Measurements from ENCODE around the gene GSTM4. TPM values are rescaled to one million over a fixed set of nuclear protein-coding genes. Genes with fewer than 3 reads are reported as not detected.

Gene GSTM4
- polyA plus RNA-seq, 1 donor from 2014 or later: 0.71 TPM

DNA sequence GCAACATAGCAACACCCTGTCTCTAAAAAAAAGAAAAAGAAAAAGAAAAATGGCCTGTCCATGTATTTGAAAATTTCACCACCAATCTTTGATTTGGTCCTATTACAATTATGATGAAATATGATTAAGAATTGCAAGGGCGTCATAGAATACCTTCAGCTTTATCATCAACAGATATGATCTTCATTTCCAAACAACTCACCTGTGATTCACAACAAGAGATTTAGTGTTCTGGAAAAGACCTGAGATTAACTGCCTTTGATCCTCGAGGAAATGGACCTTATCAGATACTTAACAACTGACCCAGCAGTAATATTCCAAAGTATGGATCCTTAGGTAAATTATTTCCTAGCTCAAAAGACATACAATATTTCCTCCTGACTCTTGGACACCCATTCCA lies 3.5 kb upstream of the GSTM4 start:
- H3K79me2 ChIP-seq (replicated peaks; ENCODE audit: insufficient read depth, low read length): no peaks in the 10 kb centered on the region
- H3K9ac ChIP-seq (ENCODE audit: low read length): no peak overlapping the region
- no peak overlapping the region for H3K27ac ChIP-seq (ENCODE audit: low read length)
- TF ChIP-seq POLR2AphosphoS5 (IDR thresholded peaks at IDR 0.05): no peak
- TF ChIP-seq EZH2 (IDR thresholded peaks at IDR 0.05; ENCODE audit: borderline replicate concordance, insufficient read depth, low read length, poor library complexity, severe bottlenecking): no peak
- TF ChIP-seq TAF1 (IDR thresholded peaks at IDR 0.05; ENCODE audit: low read depth): no peak
- no peak for TF ChIP-seq RAD21 (conservative IDR thresholded peaks at IDR 0.05)
- TF ChIP-seq MXI1 (conservative IDR thresholded peaks at IDR 0.05; ENCODE audit: poor library complexity, severe bottlenecking): no peak
- no peak overlapping the region for H3K4me2 ChIP-seq (ENCODE audit: low read length)
- no peaks in the 10 kb centered on the region for H3K9me2 ChIP-seq (ENCODE audit: insufficient read depth, low read length)
- no peaks in the 10 kb centered on the region for H4K20me1 ChIP-seq (ENCODE audit: insufficient read depth)
- H3K36me3 ChIP-seq (ENCODE audit: insufficient read depth, low read length): no peaks in the 10 kb centered on the region
- no peak overlapping the region for H3K4me3 ChIP-seq (ENCODE audit: low read length)
- H3F3A ChIP-seq (ENCODE audit: insufficient read depth, low read length, poor library complexity, severe bottlenecking): no peaks in the 10 kb centered on the region
- no peaks in the 10 kb centered on the region for H3K9me3 ChIP-seq (ENCODE audit: low read length)
- H3K27me3 ChIP-seq (ENCODE audit: insufficient read depth, low read depth, low read length): no peaks in the 10 kb centered on the region
- H2AFZ ChIP-seq (ENCODE audit: low read depth, low read length): no peak overlapping the region

DNA sequence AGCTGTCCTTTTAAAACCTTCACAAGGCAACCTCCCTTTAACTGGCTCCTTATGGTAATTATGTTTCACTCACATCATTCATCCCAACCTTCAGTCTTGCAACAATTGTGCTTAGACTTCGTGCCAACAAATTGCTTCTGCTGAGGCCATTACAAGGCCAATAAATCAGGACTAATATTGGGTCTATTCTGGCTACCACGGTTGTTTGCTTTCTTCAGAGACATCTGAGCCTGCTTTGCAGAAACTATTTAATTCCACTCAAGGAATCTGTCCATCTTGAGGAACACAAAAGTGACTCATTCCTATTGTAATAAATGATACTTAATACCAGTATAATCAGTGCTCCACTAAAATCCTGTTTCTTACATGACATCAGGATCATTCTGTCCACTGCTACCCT lies 2.6 kb upstream of the GSTM4 start:
- Histone ChIP-seq H3K36me3 (ENCODE audit: insufficient read depth, low read length) (no peaks in the 10 kb centered on the region), H3F3A (ENCODE audit: insufficient read depth, low read length, poor library complexity, severe bottlenecking) (no peaks in the 10 kb centered on the region), H3K9me3 (ENCODE audit: low read length) (no peaks in the 10 kb centered on the region), H3K27me3 (ENCODE audit: insufficient read depth, low read depth, low read length) (no peaks in the 10 kb centered on the region), H3K9ac (ENCODE audit: low read length) (no peak overlapping the region), H3K9me2 (ENCODE audit: insufficient read depth, low read length) (no peaks in the 10 kb centered on the region), H3K79me2 (replicated peaks; ENCODE audit: insufficient read depth, low read length) (no peaks in the 10 kb centered on the region), H3K27ac (ENCODE audit: low read length) (no peak overlapping the region), H4K20me1 (ENCODE audit: insufficient read depth) (no peaks in the 10 kb centered on the region), H2AFZ (ENCODE audit: low read depth, low read length) (no peak overlapping the region), H3K4me3 (ENCODE audit: low read length) (no peak overlapping the region), H3K4me2 (ENCODE audit: low read length) (no peak overlapping the region)
- no peak for TF ChIP-seq EZH2 (IDR thresholded peaks at IDR 0.05; ENCODE audit: borderline replicate concordance, insufficient read depth, low read length, poor library complexity, severe bottlenecking)
- TF ChIP-seq, protein P1, sequence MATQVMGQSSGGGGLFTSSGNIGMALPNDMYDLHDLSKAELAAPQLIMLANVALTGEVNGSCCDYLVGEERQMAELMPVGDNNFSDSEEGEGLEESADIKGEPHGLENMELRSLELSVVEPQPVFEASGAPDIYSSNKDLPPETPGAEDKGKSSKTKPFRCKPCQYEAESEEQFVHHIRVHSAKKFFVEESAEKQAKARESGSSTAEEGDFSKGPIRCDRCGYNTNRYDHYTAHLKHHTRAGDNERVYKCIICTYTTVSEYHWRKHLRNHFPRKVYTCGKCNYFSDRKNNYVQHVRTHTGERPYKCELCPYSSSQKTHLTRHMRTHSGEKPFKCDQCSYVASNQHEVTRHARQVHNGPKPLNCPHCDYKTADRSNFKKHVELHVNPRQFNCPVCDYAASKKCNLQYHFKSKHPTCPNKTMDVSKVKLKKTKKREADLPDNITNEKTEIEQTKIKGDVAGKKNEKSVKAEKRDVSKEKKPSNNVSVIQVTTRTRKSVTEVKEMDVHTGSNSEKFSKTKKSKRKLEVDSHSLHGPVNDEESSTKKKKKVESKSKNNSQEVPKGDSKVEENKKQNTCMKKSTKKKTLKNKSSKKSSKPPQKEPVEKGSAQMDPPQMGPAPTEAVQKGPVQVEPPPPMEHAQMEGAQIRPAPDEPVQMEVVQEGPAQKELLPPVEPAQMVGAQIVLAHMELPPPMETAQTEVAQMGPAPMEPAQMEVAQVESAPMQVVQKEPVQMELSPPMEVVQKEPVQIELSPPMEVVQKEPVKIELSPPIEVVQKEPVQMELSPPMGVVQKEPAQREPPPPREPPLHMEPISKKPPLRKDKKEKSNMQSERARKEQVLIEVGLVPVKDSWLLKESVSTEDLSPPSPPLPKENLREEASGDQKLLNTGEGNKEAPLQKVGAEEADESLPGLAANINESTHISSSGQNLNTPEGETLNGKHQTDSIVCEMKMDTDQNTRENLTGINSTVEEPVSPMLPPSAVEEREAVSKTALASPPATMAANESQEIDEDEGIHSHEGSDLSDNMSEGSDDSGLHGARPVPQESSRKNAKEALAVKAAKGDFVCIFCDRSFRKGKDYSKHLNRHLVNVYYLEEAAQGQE (IDR thresholded peaks at IDR 0.05; ENCODE audit: borderline replicate concordance): no peak
- TF ChIP-seq, protein P2, sequence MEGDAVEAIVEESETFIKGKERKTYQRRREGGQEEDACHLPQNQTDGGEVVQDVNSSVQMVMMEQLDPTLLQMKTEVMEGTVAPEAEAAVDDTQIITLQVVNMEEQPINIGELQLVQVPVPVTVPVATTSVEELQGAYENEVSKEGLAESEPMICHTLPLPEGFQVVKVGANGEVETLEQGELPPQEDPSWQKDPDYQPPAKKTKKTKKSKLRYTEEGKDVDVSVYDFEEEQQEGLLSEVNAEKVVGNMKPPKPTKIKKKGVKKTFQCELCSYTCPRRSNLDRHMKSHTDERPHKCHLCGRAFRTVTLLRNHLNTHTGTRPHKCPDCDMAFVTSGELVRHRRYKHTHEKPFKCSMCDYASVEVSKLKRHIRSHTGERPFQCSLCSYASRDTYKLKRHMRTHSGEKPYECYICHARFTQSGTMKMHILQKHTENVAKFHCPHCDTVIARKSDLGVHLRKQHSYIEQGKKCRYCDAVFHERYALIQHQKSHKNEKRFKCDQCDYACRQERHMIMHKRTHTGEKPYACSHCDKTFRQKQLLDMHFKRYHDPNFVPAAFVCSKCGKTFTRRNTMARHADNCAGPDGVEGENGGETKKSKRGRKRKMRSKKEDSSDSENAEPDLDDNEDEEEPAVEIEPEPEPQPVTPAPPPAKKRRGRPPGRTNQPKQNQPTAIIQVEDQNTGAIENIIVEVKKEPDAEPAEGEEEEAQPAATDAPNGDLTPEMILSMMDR (IDR thresholded peaks at IDR 0.05; ENCODE audit: poor library complexity, severe bottlenecking): no peak
- no peak for TF ChIP-seq RAD21 (conservative IDR thresholded peaks at IDR 0.05)
- TF ChIP-seq POLR2AphosphoS5 (IDR thresholded peaks at IDR 0.05): no peak
- TF ChIP-seq TAF1 (IDR thresholded peaks at IDR 0.05; ENCODE audit: low read depth): no peak
- no peak for TF ChIP-seq EP300 (conservative IDR thresholded peaks at IDR 0.05; ENCODE audit: poor library complexity, severe bottlenecking)
- no peak for TF ChIP-seq MXI1 (conservative IDR thresholded peaks at IDR 0.05; ENCODE audit: poor library complexity, severe bottlenecking)
- TF ChIP-seq SMC3 (conservative IDR thresholded peaks at IDR 0.05; ENCODE audit: poor library complexity): no peak
